HCT116 (cell line): Measurements from ENCODE around the gene DDAH1. TPM values are rescaled to one million over a fixed set of nuclear protein-coding genes. Genes with fewer than 3 reads are reported as not detected.

ENCODE experiments used
- ATAC-seq: fragments of 200-7000 bp; cut with Tn5 transposase; 2 replicates; pipeline ENCODE4 v1.9.1; 2020; ENCODE audit warnings: mild to moderate bottlenecking, moderate library complexity
- BruUV-seq: library from RNA; stranded (reverse); fragments of 400-500 nt; replicated peaks from 2 replicates; lab custom pipeline; 2021; lab: Mats Ljungman, UMichigan
- CTCF ChIA-PET: fragments of 300-600 bp; sonication (Branson Sonifier 250); formaldehyde crosslinking; loops from one replicate; lab custom pipeline; 2021; ENCODE audit warnings: antibody characterized with exemption; lab: Charles Lee
- POLR2A ChIA-PET: fragments of 300-600, 350-600 bp; sonication (Branson Sonifier 250); formaldehyde crosslinking; loops from one replicate; lab custom pipeline; 2021; ENCODE audit warnings: antibody characterized with exemption; lab: Charles Lee
- RAD21 ChIA-PET, 2 experiments: fragments of 300-600 bp; sonication (Branson Sonifier 250); formaldehyde crosslinking; loops; one replicate each; lab custom pipeline; 2023; ENCODE audit warnings: low total read pairs in 2 of 2; ENCODE audit not compliant: uncharacterized antibody in 2 of 2, unreplicated experiment in 2 of 2, low non-redundant PET in 1 of 2; lab: Charles Lee
- DNase-seq: peaks from one replicate; pipeline ENCODE4 v3.0.0-alpha.2; 2010; ENCODE audit warnings: low read depth, low spot score
- H2AFZ ChIP-seq: fragments of 200-600 bp; shearing (Covaris generic), sonication (generic); 2 replicates; pipeline ENCODE4 v1.6.1; 2017; ENCODE audit warnings: low read depth, mixed run types, mixed read lengths, antibody characterized with exemption, low read length; ENCODE audit not compliant: poor library complexity, severe bottlenecking
- H3K27ac ChIP-seq: 2 replicates; pipeline ENCODE4 v1.5.1; 2012; ENCODE audit warnings: low read depth, low read length
- H3K27me3 ChIP-seq: fragments of 200-600 bp; sonication (generic); 2 replicates; pipeline ENCODE4 v1.6.1; 2016; ENCODE audit warnings: mixed run types, low read length, mixed read lengths; ENCODE audit not compliant: insufficient read depth
- H3K36me3 ChIP-seq, 2 experiments: fragments of 200-500 bp in 1 of 2; fragments of 200-600 bp in 1 of 2; sonication (Bioruptor generic) in 1 of 2; sonication (generic) in 1 of 2; 2 replicates each; pipeline versions ENCODE4 v1.5.1 to v1.6.1; 2014 to 2016; ENCODE audit warnings: low read length in 2 of 2, inconsistent platforms in 1 of 2, mixed read lengths in 1 of 2, mixed run types in 1 of 2; ENCODE audit not compliant: insufficient read depth in 2 of 2, control insufficient read depth in 1 of 2
- H3K4me1 ChIP-seq, 2 experiments: fragments of 200-600 bp in 1 of 2; sonication (generic) in 1 of 2; 2 replicates each; pipeline versions ENCODE4 v1.5.1 to v1.6.1; 2012 to 2017; ENCODE audit warnings: low read length in 2 of 2, inconsistent platforms in 1 of 2, mild to moderate bottlenecking in 1 of 2, mixed read lengths in 1 of 2, mixed run types in 1 of 2, moderate library complexity in 1 of 2; ENCODE audit not compliant: insufficient read depth in 2 of 2, control insufficient read depth in 1 of 2
- H3K4me2 ChIP-seq: fragments of 200-600 bp; sonication (generic); 2 replicates; pipeline ENCODE4 v1.6.1; 2017; ENCODE audit warnings: mixed run types, low read length, mixed read lengths
- H3K4me3 ChIP-seq, 2 experiments: fragments of 200-600 bp in 1 of 2; sonication (generic) in 1 of 2; replicated peaks in 1 of 2; 2 replicates each; pipeline ENCODE4 v1.5.1; 2011 to 2016; ENCODE audit warnings: low read length in 2 of 2, control low read depth in 1 of 2, low read depth in 1 of 2, mild to moderate bottlenecking in 1 of 2, mixed read lengths in 1 of 2, mixed run types in 1 of 2
- H3K79me2 ChIP-seq: fragments of 200-600 bp; sonication (generic); 2 replicates; pipeline ENCODE4 v1.6.1; 2017; ENCODE audit warnings: mild to moderate bottlenecking, mixed run types, low read length, moderate library complexity, mixed read lengths; ENCODE audit not compliant: insufficient read depth
- H3K9ac ChIP-seq: fragments of 200-600 bp; sonication (generic); 2 replicates; pipeline ENCODE4 v1.6.1; 2016; ENCODE audit warnings: low read length, mixed read lengths
- H3K9me2 ChIP-seq: fragments of 200-600 bp; sonication (generic), shearing (Covaris generic); 2 replicates; pipeline ENCODE4 v1.6.1; 2017; ENCODE audit warnings: mixed run types, mild to moderate bottlenecking, moderate library complexity; ENCODE audit not compliant: insufficient read depth
- H3K9me3 ChIP-seq, 2 experiments: fragments of 200-500 bp in 1 of 2; fragments of 200-600 bp in 1 of 2; sonication (Bioruptor generic) in 1 of 2; sonication (generic) in 1 of 2; 2 replicates each; pipeline ENCODE4 v1.6.1; 2014 to 2017; ENCODE audit warnings: low read length in 2 of 2, mixed read lengths in 2 of 2, inconsistent platforms in 1 of 2, low read depth in 1 of 2, mild to moderate bottlenecking in 1 of 2, mixed run types in 1 of 2, moderate library complexity in 1 of 2; ENCODE audit not compliant: control insufficient read depth in 1 of 2, insufficient read depth in 1 of 2
- H4K20me1 ChIP-seq: fragments of 200-600 bp; sonication (generic), shearing (Covaris generic); 2 replicates; pipeline ENCODE4 v1.6.1; 2017; ENCODE audit warnings: mixed run types, mild to moderate bottlenecking, moderate library complexity; ENCODE audit not compliant: insufficient read depth
- CEBPB ChIP-seq: IDR thresholded peaks from 2 replicates; pipeline ENCODE4 v1.6.1; 2012; ENCODE audit warnings: low read depth
- EGR1 ChIP-seq: IDR thresholded peaks from 2 replicates; pipeline ENCODE4 v1.6.1; 2012; ENCODE audit warnings: low read depth
- ELF1 ChIP-seq: IDR thresholded peaks from 2 replicates; pipeline ENCODE4 v1.6.1; 2012; ENCODE audit warnings: low read depth, borderline replicate concordance
- EZH2 ChIP-seq: fragments of 200-600 bp; sonication (generic); IDR thresholded peaks from 2 replicates; pipeline ENCODE4 v1.6.1; 2017; ENCODE audit warnings: antibody characterized with exemption, mixed run types
- FOSL1 ChIP-seq: IDR thresholded peaks from 2 replicates; pipeline ENCODE4 v1.6.1; 2012; ENCODE audit warnings: low read depth
- JUND ChIP-seq: IDR thresholded peaks from 2 replicates; pipeline ENCODE4 v1.6.1; 2012
- POLR2A ChIP-seq: IDR thresholded peaks from 2 replicates; pipeline ENCODE4 v1.7.0; 2011; ENCODE audit warnings: borderline replicate concordance; ENCODE audit not compliant: insufficient read depth, insufficient read length; ENCODE audit errors: extremely low read depth
- POLR2AphosphoS5 ChIP-seq: IDR thresholded peaks from 2 replicates; pipeline ENCODE4 v1.6.1; 2011; ENCODE audit warnings: mild to moderate bottlenecking, low read depth, low read length, moderate library complexity
- SIN3A ChIP-seq: IDR thresholded peaks from 2 replicates; pipeline ENCODE4 v1.6.1; 2012; ENCODE audit warnings: low read depth
- SP1 ChIP-seq: IDR thresholded peaks from 2 replicates; pipeline ENCODE4 v1.6.1; 2012; ENCODE audit warnings: low read depth
- ZFX ChIP-seq: fragments of 450-650 bp; IDR thresholded peaks from 2 replicates; pipeline ENCODE4 v1.6.1; 2017
- intact Hi-C: fragments of 100-400 bp; cut with micrococcal nuclease; formaldehyde crosslinking; loops from 2 replicates; pipeline ENCODE4 v1.10.0; 2022
- total RNA-seq: library from RNA; stranded (reverse); gene quantifications from one replicate; pipeline ENCODE4 v1.2.1, GENCODE V29; 2021; ENCODE audit not compliant: unreplicated experiment
- TF ChIP-seq, protein P1 (sequence below): IDR thresholded peaks from 2 replicates; pipeline ENCODE4 v1.6.1; 2011; ENCODE audit warnings: mild to moderate bottlenecking, low read length, moderate library complexity; ENCODE audit not compliant: insufficient replicate concordance; ENCODE audit errors: extremely low read depth
- TF ChIP-seq, protein P2 (sequence below): IDR thresholded peaks from 2 replicates; pipeline ENCODE4 v1.6.1; 2012
- TF ChIP-seq, protein P3 (sequence below): IDR thresholded peaks from 2 replicates; pipeline ENCODE4 v1.6.1; 2012; ENCODE audit warnings: low read depth

Gene DDAH1
- total RNA-seq, 1 experiment from 2014 or later: 16.6 TPM

DNA sequence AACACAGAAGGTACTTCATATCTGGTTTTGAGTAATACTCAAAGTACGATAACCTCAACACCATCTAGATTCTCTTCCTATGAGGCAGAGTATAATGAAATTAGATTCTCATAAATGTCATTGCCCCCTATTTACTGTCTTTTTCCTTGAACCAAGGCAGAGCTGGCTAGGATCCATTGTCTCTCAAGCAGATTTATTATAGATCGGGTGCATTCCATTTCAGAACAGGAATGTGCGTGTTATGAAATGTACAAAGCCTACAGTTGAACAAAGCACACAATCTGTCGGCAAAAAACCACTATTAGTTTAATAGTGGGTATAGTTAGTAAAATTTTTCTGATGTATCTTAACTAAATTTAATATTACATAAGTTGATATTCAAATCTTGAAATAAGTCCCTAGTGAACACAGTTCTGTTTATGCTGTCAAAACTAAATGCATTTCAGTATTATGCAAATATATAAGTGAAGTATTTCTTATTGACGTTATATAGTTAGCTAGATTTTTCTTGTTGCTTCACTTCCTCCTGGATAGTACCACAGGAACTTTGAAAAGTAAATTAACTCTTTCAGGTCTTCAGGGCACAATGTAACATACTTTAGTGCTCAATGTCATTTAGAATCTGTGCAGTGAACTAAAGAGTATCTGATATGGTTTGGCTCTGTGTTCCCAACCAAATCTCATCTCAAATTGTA, 92.1 kb downstream of the DDAH1 start:
- H3K4me1 ChIP-seq: peaks cover 0 to 6% of the 10 kb centered on the region in 2 experiments; a peak in 2 of 4 replicates
- no peak overlapping the region for H3K27ac ChIP-seq
- DNase-seq (no peak), ATAC-seq (no peak)
- ChIA-PET CTCF (no interaction called here), POLR2A (no interaction called here), RAD21 (no interaction called here)
- no peaks in the 10 kb centered on the region for H4K20me1 ChIP-seq
- intact Hi-C loops: no loop called here
- H3K79me2 ChIP-seq: no peaks in the 10 kb centered on the region
- no peak overlapping the region for H3K4me3 ChIP-seq
- H3K9me2 ChIP-seq: no peaks in the 10 kb centered on the region
- no peaks in the 10 kb centered on the region for H3K9me3 ChIP-seq
- H3K9ac ChIP-seq: no peak overlapping the region
- no TSS peak for BruUV-seq
- H2AFZ ChIP-seq: no peak overlapping the region
- no peak overlapping the region for H3K4me2 ChIP-seq
- TF ChIP-seq POLR2AphosphoS5 (no peak), FOSL1 (no peak)
- TF ChIP-seq, protein P1, sequence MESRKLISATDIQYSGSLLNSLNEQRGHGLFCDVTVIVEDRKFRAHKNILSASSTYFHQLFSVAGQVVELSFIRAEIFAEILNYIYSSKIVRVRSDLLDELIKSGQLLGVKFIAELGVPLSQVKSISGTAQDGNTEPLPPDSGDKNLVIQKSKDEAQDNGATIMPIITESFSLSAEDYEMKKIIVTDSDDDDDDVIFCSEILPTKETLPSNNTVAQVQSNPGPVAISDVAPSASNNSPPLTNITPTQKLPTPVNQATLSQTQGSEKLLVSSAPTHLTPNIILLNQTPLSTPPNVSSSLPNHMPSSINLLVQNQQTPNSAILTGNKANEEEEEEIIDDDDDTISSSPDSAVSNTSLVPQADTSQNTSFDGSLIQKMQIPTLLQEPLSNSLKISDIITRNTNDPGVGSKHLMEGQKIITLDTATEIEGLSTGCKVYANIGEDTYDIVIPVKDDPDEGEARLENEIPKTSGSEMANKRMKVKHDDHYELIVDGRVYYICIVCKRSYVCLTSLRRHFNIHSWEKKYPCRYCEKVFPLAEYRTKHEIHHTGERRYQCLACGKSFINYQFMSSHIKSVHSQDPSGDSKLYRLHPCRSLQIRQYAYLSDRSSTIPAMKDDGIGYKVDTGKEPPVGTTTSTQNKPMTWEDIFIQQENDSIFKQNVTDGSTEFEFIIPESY: no peak
- TF ChIP-seq, protein P2, sequence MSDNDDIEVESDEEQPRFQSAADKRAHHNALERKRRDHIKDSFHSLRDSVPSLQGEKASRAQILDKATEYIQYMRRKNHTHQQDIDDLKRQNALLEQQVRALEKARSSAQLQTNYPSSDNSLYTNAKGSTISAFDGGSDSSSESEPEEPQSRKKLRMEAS: no peak
- no peaks in the 10 kb centered on the region for H3K36me3 ChIP-seq
- no peaks in the 10 kb centered on the region for H3K27me3 ChIP-seq

DNA sequence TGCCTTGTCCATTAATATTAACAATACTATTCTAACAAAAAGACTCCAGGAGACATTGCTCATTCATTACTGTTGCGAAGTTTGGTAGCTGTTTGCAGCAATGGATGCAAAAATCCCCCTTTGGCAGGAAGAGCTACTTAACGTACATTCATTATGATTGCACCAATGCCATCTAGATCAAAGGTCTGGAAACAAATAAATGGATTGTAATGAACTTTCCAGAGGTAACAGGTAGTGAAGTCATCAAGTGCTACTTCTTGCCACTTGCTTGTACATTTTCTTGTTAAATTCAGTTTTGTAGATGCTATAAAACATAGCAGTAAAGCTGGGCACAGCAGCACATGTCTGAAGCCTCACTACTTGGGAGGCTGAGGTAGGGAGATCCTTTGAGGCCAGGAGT, 93.9 kb downstream of the DDAH1 start:
- ChIA-PET RAD21 (no interaction called here), CTCF (no interaction called here), POLR2A (no interaction called here)
- Histone ChIP-seq H3K9ac (no peak overlapping the region), H3K9me2 (no peaks in the 10 kb centered on the region), H3K4me3 (no peak overlapping the region), H3K36me3 (no peaks in the 10 kb centered on the region), H4K20me1 (no peaks in the 10 kb centered on the region), H3K4me2 (no peak overlapping the region), H3K4me1 (peaks cover 0 to 6% of the 10 kb centered on the region in 2 experiments; a peak in 2 of 4 replicates), H3K9me3 (no peaks in the 10 kb centered on the region), H3K27me3 (no peaks in the 10 kb centered on the region), H2AFZ (no peak overlapping the region), H3K27ac (no peak overlapping the region), H3K79me2 (no peaks in the 10 kb centered on the region)
- ATAC-seq: no peak
- intact Hi-C loops: no loop called here
- BruUV-seq: no TSS peak
- DNase-seq: no peak
- TF ChIP-seq FOSL1 (no peak), JUND (no peak), POLR2A (no peak), ELF1 (no peak), EZH2 (no peak), EGR1 (no peak), SP1 (no peak), ZFX (no peak), SIN3A (no peak), CEBPB (no peak)
- TF ChIP-seq, protein P3, sequence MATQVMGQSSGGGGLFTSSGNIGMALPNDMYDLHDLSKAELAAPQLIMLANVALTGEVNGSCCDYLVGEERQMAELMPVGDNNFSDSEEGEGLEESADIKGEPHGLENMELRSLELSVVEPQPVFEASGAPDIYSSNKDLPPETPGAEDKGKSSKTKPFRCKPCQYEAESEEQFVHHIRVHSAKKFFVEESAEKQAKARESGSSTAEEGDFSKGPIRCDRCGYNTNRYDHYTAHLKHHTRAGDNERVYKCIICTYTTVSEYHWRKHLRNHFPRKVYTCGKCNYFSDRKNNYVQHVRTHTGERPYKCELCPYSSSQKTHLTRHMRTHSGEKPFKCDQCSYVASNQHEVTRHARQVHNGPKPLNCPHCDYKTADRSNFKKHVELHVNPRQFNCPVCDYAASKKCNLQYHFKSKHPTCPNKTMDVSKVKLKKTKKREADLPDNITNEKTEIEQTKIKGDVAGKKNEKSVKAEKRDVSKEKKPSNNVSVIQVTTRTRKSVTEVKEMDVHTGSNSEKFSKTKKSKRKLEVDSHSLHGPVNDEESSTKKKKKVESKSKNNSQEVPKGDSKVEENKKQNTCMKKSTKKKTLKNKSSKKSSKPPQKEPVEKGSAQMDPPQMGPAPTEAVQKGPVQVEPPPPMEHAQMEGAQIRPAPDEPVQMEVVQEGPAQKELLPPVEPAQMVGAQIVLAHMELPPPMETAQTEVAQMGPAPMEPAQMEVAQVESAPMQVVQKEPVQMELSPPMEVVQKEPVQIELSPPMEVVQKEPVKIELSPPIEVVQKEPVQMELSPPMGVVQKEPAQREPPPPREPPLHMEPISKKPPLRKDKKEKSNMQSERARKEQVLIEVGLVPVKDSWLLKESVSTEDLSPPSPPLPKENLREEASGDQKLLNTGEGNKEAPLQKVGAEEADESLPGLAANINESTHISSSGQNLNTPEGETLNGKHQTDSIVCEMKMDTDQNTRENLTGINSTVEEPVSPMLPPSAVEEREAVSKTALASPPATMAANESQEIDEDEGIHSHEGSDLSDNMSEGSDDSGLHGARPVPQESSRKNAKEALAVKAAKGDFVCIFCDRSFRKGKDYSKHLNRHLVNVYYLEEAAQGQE: no peak
